Prostate gland (tissue), 2 donors: Measurements from ENCODE around the gene CDYL2. TPM values are rescaled to one million over a fixed set of nuclear protein-coding genes. Genes with fewer than 3 reads are reported as not detected.

Source experiments
- DNase-seq: peaks from one replicate; pipeline ENCODE4 v3.0.0-alpha.2; 2019; ENCODE audit warnings: low spot score
- H3K27ac ChIP-seq, 2 donors: fragments of 200-600 bp; sonication (generic); 2 replicates each; pipeline ENCODE4 v1.5.1; 2017 to 2019
- H3K27me3 ChIP-seq: fragments of 200-600 bp; sonication (generic); replicated peaks from 2 replicates; pipeline ENCODE4 v1.5.1; 2019; ENCODE audit not compliant: insufficient read depth
- H3K36me3 ChIP-seq, 2 donors: fragments of 200-600 bp; sonication (generic); 1 replicate in 1 of 2; 2 replicates in 1 of 2; pipeline versions ENCODE4 v1.5.1 to v1.8.1; 2017 to 2019
- H3K4me1 ChIP-seq: fragments of 200-600 bp; sonication (generic); replicated peaks from 2 replicates; pipeline ENCODE4 v1.5.1; 2019
- H3K4me3 ChIP-seq, 2 donors: fragments of 200-600 bp; sonication (generic); 2 replicates each; pipeline ENCODE4 v1.5.1; 2017 to 2019
- H3K9me3 ChIP-seq: fragments of 200-600 bp; sonication (generic); 2 replicates; pipeline ENCODE4 v1.5.1; 2017
- POLR2A ChIP-seq: fragments of 450-650 bp; IDR thresholded peaks from one replicate; pipeline ENCODE4 v1.6.1; 2016; ENCODE audit warnings: antibody characterized with exemption, mild to moderate bottlenecking
- POLR2AphosphoS5 ChIP-seq: sonication (generic); formaldehyde crosslinking; IDR thresholded peaks from one replicate; pipeline ENCODE4 v1.6.1; 2017; ENCODE audit warnings: antibody characterized with exemption
- WGBS: methylation state at CpG from one replicate; pipeline ENCODE4 v1.1.5; 2018; 5-methylcytosine and 5-hydroxymethylcytosine counted together
- intact Hi-C: fragments of 100-400 bp; cut with DNase I; formaldehyde crosslinking; loops from one replicate; pipeline ENCODE4 v1.14.2; 2022
- total RNA-seq, 2 donors: library from RNA; depleted of rRNA; stranded (reverse); fragments of >200 nt; gene quantifications; one replicate each; pipeline ENCODE4 v1.1.0, GENCODE V29; 2016
- TF ChIP-seq, protein P1 (sequence below), 4 experiments: fragments of 200-600 bp in 2 of 4; fragments of 450-650 bp in 2 of 4; sonication (generic) in 2 of 4; IDR thresholded peaks; 1 replicate in 3 of 4; 2 replicates in 1 of 4; pipeline ENCODE4 v1.5.1; 2016 to 2019; ENCODE audit warnings: antibody characterized with exemption in 4 of 4, mild to moderate bottlenecking in 2 of 4, moderate library complexity in 2 of 4

CDYL2 gene
- total RNA-seq, 2 donors from 2014 or later: 42.8 to 63.7 TPM

DNA sequence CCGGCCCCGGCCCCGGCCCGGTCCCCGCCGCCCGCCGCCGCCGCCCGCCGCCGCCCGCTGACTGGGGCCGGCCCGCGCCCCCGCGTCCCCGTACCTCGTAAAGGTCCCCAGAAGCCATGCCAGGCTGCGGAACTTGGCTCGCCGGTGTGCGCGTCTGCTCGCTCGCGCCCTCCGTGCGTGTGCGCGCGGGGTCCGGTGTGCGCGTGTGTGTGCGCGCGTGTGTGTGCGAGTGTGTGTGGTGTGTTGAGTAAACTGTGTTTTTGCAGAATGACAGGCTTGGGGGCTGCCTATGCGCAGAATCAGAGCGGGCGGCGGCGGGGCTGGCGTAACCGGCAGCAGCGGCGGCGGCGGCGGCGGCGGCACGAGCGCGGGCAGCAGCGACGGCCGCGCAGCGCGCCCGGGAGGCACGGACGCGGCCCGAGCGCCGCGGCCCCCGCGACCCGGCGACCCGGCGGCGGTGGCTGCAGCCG is 307 bp downstream of the CDYL2 start:
- TF ChIP-seq POLR2A (no peak), POLR2AphosphoS5 (no peak)
- Histone ChIP-seq H3K27me3 (no peaks in the 10 kb centered on the region), H3K4me3 (peak overlapping the region; percentile 54 to 66), H3K27ac (peak overlapping the region in 1 of 2 donors; percentile 52), H3K36me3 (no peaks in the 10 kb centered on the region), H3K4me1 (no peaks in the 10 kb centered on the region), H3K9me3 (no peaks in the 10 kb centered on the region)
- peak; percentile 24 for DNase-seq
- intact Hi-C loops: no loop called here
- 0% methylated on average over 31 of the region's 80 CpGs for WGBS

- WGBS: 5% methylated on average over 54 of the region's 87 CpGs
- Histone ChIP-seq H3K9me3 (no peaks in the 10 kb centered on the region), H3K27me3 (no peaks in the 10 kb centered on the region), H3K4me3 (peak overlapping the region; percentile 54 to 66), H3K27ac (peak overlapping the region; percentile 56 to 57), H3K4me1 (no peaks in the 10 kb centered on the region), H3K36me3 (no peaks in the 10 kb centered on the region)
- no peak for TF ChIP-seq POLR2AphosphoS5
- TF ChIP-seq, protein P1, sequence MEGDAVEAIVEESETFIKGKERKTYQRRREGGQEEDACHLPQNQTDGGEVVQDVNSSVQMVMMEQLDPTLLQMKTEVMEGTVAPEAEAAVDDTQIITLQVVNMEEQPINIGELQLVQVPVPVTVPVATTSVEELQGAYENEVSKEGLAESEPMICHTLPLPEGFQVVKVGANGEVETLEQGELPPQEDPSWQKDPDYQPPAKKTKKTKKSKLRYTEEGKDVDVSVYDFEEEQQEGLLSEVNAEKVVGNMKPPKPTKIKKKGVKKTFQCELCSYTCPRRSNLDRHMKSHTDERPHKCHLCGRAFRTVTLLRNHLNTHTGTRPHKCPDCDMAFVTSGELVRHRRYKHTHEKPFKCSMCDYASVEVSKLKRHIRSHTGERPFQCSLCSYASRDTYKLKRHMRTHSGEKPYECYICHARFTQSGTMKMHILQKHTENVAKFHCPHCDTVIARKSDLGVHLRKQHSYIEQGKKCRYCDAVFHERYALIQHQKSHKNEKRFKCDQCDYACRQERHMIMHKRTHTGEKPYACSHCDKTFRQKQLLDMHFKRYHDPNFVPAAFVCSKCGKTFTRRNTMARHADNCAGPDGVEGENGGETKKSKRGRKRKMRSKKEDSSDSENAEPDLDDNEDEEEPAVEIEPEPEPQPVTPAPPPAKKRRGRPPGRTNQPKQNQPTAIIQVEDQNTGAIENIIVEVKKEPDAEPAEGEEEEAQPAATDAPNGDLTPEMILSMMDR (IDR thresholded peaks at IDR 0.05): peak in 3 of 4 experiments; percentile 30 to 31 (median 30)
- intact Hi-C loops: no loop called here
- DNase-seq: peak; percentile 32
Measured at GRCh38 chr16:80803339-80804055, 901 bp downstream of the CDYL2 start.

GRCh38 chr16:80802902-80803301 is 1.5 kb downstream of the CDYL2 start:
- no peaks in the 10 kb centered on the region for H3K9me3 ChIP-seq
- 100% methylated on average over 7 of the region's 7 CpGs for WGBS
- TF ChIP-seq, protein P1 (IDR thresholded peaks at IDR 0.05): no peak
- TF ChIP-seq POLR2AphosphoS5: no peak
- no peak for TF ChIP-seq POLR2A
- H3K36me3 ChIP-seq: no peaks in the 10 kb centered on the region
- intact Hi-C loops: no loop called here
- DNase-seq: no peak
- peak overlapping the region; percentile 54 to 66 for H3K4me3 ChIP-seq
- peak overlapping the region in 1 of 2 donors; percentile 56 for H3K27ac ChIP-seq
- H3K27me3 ChIP-seq: no peaks in the 10 kb centered on the region
- no peaks in the 10 kb centered on the region for H3K4me1 ChIP-seq

DNA sequence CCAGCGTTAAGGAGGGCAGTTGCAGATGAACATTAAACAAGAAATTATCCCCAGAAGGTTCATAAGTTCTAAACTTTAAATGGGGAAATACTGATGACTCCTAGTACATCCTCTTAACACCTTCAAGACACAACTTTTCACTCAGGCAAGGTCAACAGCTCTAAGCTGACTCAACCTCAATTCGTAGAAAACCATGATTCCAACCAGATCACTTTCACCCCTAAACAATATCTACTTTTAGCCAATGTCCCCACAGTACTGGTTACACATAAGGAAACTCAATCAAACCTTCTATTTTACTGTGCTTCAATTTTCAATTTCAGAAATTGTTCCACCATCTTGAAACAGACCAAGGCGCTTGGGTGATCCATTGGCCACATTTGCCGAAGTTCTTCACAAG is 2.3 kb downstream of the CDYL2 start:
- no peaks in the 10 kb centered on the region for H3K27me3 ChIP-seq
- DNase-seq: no peak
- H3K36me3 ChIP-seq: no peaks in the 10 kb centered on the region
- H3K4me3 ChIP-seq: peak overlapping the region in 1 of 2 donors; percentile 54
- no peak overlapping the region for H3K27ac ChIP-seq
- TF ChIP-seq, protein P1 (IDR thresholded peaks at IDR 0.05): no peak
- no peak for TF ChIP-seq POLR2AphosphoS5
- no peak for TF ChIP-seq POLR2A
- no peaks in the 10 kb centered on the region for H3K9me3 ChIP-seq
- H3K4me1 ChIP-seq: no peaks in the 10 kb centered on the region
- WGBS: 97% methylated on average over 4 of the region's 4 CpGs
- intact Hi-C loops: no loop called here

DNA sequence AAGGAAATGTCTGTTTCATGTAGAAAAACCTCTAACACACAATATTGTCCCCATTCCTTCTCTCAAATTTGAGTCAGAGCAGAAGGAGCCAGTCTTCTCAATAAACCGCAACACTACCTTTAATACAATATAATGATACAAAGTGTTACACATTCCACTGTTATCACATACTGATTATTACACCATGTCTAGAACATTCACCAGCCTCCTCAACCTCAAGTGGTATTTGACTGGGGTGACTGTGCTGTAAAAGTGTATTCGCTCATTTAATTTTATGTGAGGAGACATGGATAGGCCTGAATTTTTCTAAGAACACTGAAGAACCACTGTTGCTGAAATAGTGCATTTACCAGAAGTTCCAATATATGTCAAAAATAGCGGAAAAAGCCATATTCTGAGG is 10.3 kb downstream of the CDYL2 start:
- no peak overlapping the region for H3K4me3 ChIP-seq
- WGBS: 98% methylated on average over 3 of the region's 3 CpGs
- no peaks in the 10 kb centered on the region for H3K27me3 ChIP-seq
- intact Hi-C loops: no loop called here
- no peak for DNase-seq
- H3K4me1 ChIP-seq: no peaks in the 10 kb centered on the region
- H3K27ac ChIP-seq: no peak overlapping the region
- TF ChIP-seq POLR2AphosphoS5: no peak
- TF ChIP-seq, protein P1 (IDR thresholded peaks at IDR 0.05): no peak
- TF ChIP-seq POLR2A: no peak
- no peaks in the 10 kb centered on the region for H3K36me3 ChIP-seq
- H3K9me3 ChIP-seq: no peaks in the 10 kb centered on the region
